ENCODE measurements around the gene PLEKHH1. TPM values are rescaled to one million over a fixed set of nuclear protein-coding genes. Genes with fewer than 3 reads are reported as not detected.

Gene PLEKHH1
- total RNA-seq, 1 experiment from 2014 or later, result 35.3 TPM

DNA sequence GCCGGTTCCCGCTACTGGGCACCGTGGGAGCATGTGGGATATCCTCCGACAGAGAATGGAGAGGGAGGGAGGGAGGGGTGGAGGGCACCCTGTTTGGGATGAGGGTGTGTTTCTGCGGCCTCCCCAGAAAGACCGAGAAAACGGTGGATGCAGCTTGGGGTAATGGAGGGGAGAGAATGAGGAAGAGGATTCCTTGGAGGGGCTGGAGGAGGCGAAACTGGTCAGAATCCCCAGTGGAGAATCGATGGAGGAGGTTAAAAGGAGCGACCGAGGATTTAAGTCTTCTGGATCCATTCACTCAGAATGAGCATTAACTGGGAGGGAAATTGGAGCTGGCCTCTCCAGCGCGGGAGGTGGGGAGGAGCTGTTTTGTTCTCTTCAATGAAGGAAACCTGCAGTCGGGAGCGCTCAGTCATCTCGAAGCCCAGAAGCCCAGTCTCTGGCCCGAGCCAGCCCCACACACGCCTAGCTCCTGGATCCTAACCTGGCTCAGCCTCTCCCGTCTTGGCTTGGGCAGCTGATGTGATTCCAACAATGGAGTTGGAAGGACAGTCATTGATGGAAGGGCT, 87.2 kb downstream of the PLEKHH1 start:
- peak; percentile 58 for DNase-seq
- H3T11ph ChIP-seq (ENCODE audit: low read length), result no peak overlapping the region
- Mint-ChIP-seq H3K27ac (peak overlapping the region; percentile 10 to 98 (median 61); a peak in 4 of 7 replicates), H3K4me1 (peaks cover 23 to 30% of the 10 kb centered on the region in 2 experiments), H3K4me3 (peak overlapping the region; percentile 92 to 94), H3K27me3 (ENCODE audit: low read depth) (peaks cover 37% of the 10 kb centered on the region), H3K36me3 (ENCODE audit: insufficient read depth in 1 of 3, low read depth in 3 of 3) (peaks cover 22 to 26% (median 23%) of the 10 kb centered on the region in 3 experiments), H3K9me3 (no peaks in the 10 kb centered on the region; a peak in 2 of 5 replicates)
- no peak overlapping the region for H3K27ac ChIP-seq (ENCODE audit: insufficient read length, low read depth, low read length)
- no peak overlapping the region for H3K4ac ChIP-seq (ENCODE audit: low read depth, low read length)
- no peak overlapping the region for H2AK5ac ChIP-seq (ENCODE audit: insufficient read length, low read length)
- H3K23me2 ChIP-seq (ENCODE audit: insufficient read length, low read depth, low read length, poor library complexity, severe bottlenecking), result peaks cover 5% of the 10 kb centered on the region
- no peak overlapping the region for H3K23ac ChIP-seq (ENCODE audit: insufficient read length, low read depth, low read length)
- H4K5ac ChIP-seq (ENCODE audit: insufficient read length, low read depth, low read length), result no peak overlapping the region
- no peaks in the 10 kb centered on the region for H4K20me1 ChIP-seq (ENCODE audit: control insufficient read depth, insufficient read depth, insufficient read length)
- H3K79me1 ChIP-seq (ENCODE audit: insufficient read depth, low read depth, low read length, poor library complexity, severe bottlenecking), result no peaks in the 10 kb centered on the region
- H2BK20ac ChIP-seq (ENCODE audit: low read depth, low read length, poor library complexity, severe bottlenecking), result no peak overlapping the region
- no peak overlapping the region for H4K8ac ChIP-seq (replicated peaks; ENCODE audit: insufficient read length, low read depth, low read length)
- H3K27me3 ChIP-seq (ENCODE audit: insufficient read depth, low read length), result no peaks in the 10 kb centered on the region; the same call in 1 of the 2 replicates
- H2BK15ac ChIP-seq (ENCODE audit: low read depth, low read length), result no peak overlapping the region
- H2BK12ac ChIP-seq (ENCODE audit: insufficient read length, low read depth, low read length), result no peak overlapping the region
- H3K14ac ChIP-seq (ENCODE audit: insufficient read depth, low read length), result peak overlapping the region; percentile 80; the same call in 1 of the 2 replicates
- no CpG with 5 or more reads among the region's 19 CpGs for WGBS (ENCODE audit: extremely low coverage, insufficient read length, low lambda C conversion rate)
- H3K9me3 ChIP-seq (ENCODE audit: control insufficient read depth, low read depth, low read length), result no peaks in the 10 kb centered on the region
- peak overlapping the region; percentile 71 for H3K9ac ChIP-seq (ENCODE audit: extremely low read depth, insufficient read length, low read length)
- H2BK5ac ChIP-seq (ENCODE audit: insufficient read length, low read length), result no peak overlapping the region
- H3K56ac ChIP-seq (ENCODE audit: insufficient read length, low read depth, low read length), result no peak overlapping the region
- no peaks in the 10 kb centered on the region; the same call in 1 of the 2 replicates for H3K4me1 ChIP-seq (ENCODE audit: insufficient read depth, low read length)
- H2AFZ ChIP-seq (ENCODE audit: low read length), result no peak overlapping the region
- H4K91ac ChIP-seq (ENCODE audit: insufficient read length, low read depth, low read length), result no peak overlapping the region
- TF ChIP-seq, protein P1, sequence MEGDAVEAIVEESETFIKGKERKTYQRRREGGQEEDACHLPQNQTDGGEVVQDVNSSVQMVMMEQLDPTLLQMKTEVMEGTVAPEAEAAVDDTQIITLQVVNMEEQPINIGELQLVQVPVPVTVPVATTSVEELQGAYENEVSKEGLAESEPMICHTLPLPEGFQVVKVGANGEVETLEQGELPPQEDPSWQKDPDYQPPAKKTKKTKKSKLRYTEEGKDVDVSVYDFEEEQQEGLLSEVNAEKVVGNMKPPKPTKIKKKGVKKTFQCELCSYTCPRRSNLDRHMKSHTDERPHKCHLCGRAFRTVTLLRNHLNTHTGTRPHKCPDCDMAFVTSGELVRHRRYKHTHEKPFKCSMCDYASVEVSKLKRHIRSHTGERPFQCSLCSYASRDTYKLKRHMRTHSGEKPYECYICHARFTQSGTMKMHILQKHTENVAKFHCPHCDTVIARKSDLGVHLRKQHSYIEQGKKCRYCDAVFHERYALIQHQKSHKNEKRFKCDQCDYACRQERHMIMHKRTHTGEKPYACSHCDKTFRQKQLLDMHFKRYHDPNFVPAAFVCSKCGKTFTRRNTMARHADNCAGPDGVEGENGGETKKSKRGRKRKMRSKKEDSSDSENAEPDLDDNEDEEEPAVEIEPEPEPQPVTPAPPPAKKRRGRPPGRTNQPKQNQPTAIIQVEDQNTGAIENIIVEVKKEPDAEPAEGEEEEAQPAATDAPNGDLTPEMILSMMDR (conservative IDR thresholded peaks at IDR 0.05), result no peak
- no peaks in the 10 kb centered on the region for H3K79me2 ChIP-seq (ENCODE audit: insufficient read depth, low read length)
- H3K18ac ChIP-seq (ENCODE audit: insufficient read length, low read depth, low read length), result peak overlapping the region; percentile 24
- H3K4me2 ChIP-seq (ENCODE audit: insufficient read depth, insufficient read length, low read length), result peak overlapping the region; percentile 61
- no peak overlapping the region for H2BK120ac ChIP-seq (ENCODE audit: low read depth, low read length, poor library complexity, severe bottlenecking)

All from H9 (cell line).